GM13976 (cell line): Measurements from ENCODE around the gene PTPN20.

ENCODE experiments used
- DNase-seq: peaks from one replicate; pipeline ENCODE4 v3.0.0; 2012; ENCODE audit warnings: low spot score
- CTCF ChIP-seq: IDR thresholded peaks from 2 replicates; pipeline ENCODE4 v1.5.1; 2012; ENCODE audit warnings: borderline replicate concordance, mild to moderate bottlenecking; ENCODE audit not compliant: insufficient read depth; ENCODE audit errors: extremely low read depth, missing control alignments, control extremely low read depth
- in situ Hi-C: fragments of 300-500 bp; cut with MboI; formaldehyde crosslinking; loops from one replicate; pipeline ENCODE4 v1.12.0; 2022; ENCODE audit warnings: low sequenced_read_pairs, mixed read lengths, inconsistent platforms; ENCODE audit not compliant: unreplicated experiment

The PTPN20 gene

GRCh38 chr10:47044741-47045140 lies 133.5 kb downstream of the PTPN20 start:
- TF ChIP-seq CTCF, result no peak
- no peak for DNase-seq
- in situ Hi-C loops, result no loop called here

- no peak for TF ChIP-seq CTCF
- in situ Hi-C loops, result no loop called here
Observed at GRCh38 chr10:47045331-47045861, 134.2 kb downstream of the PTPN20 start.

GRCh38 chr10:47046321-47047126 lies 135.3 kb downstream of the PTPN20 start:
- TF ChIP-seq CTCF, result no peak
- DNase-seq, result no peak
- in situ Hi-C loops, result no loop called here

More at GRCh38 chr10:47045331-47045861, 134.2 kb downstream of the PTPN20 start:
- DNase-seq, result no peak

- TF ChIP-seq CTCF, result peak; percentile 1
- DNase-seq, result no peak
- in situ Hi-C loops, result no loop called here
Observed at GRCh38 chr10:47047127-47047504, 135.9 kb downstream of the PTPN20 start.

- TF ChIP-seq CTCF, result peak; percentile 93
- in situ Hi-C loops, result no loop called here
- peak; percentile 84 for DNase-seq
Observed at GRCh38 chr10:47047577-47048525, 136.6 kb downstream of the PTPN20 start.

- in situ Hi-C loops, result no loop called here
- no peak for TF ChIP-seq CTCF
Observed at GRCh38 chr10:47048526-47048905, 137.3 kb downstream of the PTPN20 start.

More at GRCh38 chr10:47048526-47048905, 137.3 kb downstream of the PTPN20 start:
- DNase-seq, result no peak
